HPDE6-E6E7 (cell line): ENCODE results near the gene SRP19.
"Not testable (repeated sequence)": the region's sequence is repeated elsewhere in the genome, so short reads cannot be mapped to it uniquely, and the experiment has no call there.

Experiments
- DNase-seq: peaks from one replicate; pipeline ENCODE4 v3.0.0; 2011; ENCODE audit warnings: missing footprints; ENCODE audit errors: extremely low spot score

Gene SRP19

DNA sequence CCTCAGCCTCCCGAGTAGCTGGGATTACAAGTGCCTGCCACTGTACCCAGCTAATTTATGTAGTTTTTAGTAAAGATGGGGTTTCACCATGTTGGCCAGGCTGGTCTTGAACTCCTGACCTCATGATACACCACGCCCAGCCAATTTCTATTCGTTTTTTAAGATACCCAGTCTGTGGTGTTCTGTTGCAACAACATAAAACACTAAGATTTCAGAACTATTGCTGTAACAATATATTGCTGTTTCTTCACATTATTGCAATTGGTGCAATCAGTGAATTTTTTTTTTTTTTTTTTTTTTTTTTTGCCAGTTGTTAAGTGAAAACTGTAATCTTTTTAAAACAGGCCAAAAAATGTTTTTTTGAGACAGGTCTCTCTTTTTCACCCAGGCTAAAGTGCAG is 9.9 kb downstream of the SRP19 start:
- no peak for DNase-seq

DNA sequence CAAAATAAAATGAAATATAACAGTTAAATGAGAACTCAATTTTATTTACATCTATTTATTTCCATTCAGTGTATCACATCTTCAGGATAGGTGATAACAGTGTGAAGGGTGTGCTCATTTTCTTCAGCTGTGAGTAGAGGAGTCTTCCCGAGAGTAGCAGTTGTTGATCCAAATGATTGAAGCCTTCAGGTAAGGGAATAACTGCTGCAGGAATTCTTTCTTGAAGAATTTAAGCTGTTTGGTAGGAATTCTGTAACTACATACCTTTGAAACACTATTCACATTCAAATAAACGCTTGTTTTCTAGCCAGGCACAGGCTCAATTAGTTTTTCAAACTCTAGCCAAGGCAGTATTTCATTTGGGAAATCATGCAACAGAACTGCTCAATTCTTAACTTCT is 15.3 kb downstream of the SRP19 start:
- no peak for DNase-seq

DNA sequence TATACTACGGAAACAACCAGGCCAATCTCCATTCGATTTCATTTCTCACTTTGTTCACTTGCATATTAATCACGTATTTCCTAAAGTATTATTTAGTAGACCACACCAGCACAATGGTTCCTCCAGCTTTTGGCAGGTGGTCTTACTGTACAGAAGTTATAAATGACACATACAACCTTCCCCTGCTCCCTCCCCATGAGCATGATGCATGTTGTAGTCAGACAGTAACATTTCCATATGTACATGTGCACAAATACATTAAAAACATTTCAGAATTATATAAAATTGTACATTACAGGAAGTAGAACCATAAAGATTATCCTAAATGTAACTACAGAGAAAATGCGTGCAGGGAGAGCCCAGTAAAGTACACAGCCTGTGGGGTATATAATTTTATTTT is 17.0 kb downstream of the SRP19 start:
- DNase-seq: no peak

DNA sequence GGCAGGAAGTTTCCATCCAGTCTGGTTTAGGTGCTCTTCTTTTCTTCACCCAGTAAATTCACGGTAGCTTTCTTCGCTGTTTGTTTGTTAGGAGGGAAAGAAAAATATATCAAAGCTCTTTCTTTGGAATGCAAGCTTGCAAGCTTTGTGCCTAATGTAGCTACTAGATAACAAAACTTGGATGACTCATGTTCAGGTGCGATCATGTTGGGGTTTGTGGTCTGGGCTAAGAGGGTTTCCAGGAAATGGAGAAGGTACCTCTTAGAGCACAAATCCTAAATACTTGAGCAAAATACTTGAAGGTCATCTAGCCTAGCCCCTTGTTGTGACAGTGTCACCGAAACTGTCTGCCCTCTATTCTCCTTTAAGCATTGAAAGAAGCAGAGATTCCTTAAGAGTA is 17.7 kb downstream of the SRP19 start:
- peak; percentile 50 for DNase-seq

DNA sequence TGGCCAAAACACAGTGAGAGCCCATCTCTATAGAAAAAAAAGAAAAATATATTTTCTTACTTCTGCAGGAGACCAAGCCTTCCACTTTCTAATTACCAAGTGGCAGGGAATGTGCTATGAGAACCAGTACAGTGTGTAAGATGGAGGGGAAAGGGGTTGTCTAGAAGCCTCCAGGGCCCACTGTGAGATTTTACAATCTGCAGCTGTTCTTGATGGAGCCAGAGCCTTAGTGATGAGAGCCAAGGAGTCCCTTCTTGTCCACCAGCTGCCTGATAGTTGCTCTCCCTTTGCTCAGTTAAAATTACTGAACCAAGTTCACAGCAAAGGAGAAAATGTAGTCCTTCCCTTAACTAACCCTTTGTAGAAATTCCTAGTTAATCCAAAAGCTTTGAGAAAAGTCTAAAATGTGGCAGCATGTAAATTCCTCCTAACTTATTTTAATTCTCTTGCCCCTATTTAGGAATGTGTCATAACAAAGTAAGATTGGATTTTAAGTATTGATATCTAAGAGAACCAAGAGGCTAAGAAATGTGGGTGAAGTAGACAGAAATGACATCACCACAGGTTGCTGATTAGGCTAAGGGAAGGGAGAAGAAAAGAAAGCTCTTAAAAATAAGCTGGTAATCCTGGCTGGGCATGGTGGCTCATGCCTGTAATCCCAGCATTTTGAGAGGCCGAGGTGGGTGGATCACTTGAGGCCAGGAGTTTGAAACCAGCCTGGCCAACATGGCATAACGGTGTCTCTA is 19.3 kb downstream of the SRP19 start:
- no peak for DNase-seq

DNA sequence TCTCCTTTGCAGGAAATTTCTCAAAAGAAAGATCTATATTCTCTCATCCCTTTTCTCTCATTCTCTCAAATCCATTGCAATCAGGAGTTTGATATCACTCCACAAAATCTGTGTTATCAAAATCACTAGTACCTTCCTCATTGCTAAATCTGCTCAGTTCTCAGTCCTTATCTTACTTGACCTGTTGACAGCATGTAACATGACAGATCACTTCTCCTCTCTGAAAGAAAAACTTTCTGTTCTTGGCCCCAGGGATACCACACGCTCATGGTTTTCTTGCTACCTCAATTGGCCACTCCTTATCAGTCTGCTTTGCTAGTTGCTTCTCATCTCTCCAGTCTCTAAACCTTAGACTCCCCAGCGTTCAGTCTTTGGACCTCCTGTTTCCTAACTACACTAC is 22.1 kb downstream of the SRP19 start:
- no peak for DNase-seq

DNA sequence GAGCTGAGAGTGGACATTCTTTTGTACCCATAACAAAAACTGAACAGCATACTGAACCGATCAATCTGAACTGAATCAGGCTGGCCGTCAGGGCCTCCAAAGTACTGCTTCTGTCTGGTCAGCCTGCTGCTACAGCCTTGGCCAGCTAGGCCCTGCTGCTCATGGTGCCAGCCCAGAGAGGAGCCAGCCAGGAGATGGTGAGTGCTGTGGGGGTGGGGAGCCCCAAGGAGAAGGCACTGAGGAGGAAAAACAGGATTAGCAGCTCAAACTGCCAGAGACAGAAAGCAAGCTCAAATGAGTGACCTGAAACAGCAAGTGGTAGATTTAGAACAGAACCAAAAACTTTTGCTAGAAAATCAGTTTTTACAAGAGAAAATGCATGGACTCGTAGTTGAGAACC is 23.9 kb downstream of the SRP19 start:
- no peak for DNase-seq

DNA sequence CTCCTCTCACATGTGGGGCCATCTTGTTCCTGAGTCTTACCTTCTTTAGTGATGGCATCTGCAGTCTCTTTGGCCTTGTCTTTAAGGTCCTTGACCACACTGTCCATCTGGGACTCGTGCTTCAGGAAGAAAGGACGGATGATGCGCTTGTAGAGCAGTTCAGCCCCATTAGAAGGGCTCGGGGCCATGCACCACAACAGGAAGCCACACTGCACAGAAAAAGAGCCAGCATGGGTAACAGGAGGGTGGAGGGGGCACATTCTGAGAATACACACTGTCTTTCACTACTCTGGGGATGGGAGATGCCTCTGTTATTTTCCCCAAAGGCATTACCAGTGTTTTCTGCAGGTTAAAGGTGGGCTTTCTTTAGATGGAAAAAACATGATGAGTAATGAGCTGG is 25.9 kb downstream of the SRP19 start:
- no peak for DNase-seq

DNA sequence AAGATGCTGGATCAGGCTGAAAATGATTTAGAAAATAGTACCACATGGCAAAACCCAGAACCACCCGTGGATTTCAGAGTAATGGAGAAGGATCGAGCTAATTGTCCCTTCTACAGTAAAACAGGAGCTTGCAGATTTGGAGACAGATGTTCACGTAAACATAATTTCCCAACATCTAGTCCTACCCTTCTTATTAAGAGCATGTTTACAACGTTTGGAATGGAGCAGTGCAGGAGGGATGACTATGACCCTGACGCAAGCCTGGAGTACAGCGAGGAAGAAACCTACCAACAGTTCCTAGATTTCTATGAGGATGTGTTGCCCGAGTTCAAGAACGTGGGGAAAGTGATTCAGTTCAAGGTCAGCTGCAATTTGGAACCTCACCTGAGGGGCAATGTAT is 31.0 kb downstream of the SRP19 start:
- DNase-seq: not testable (repeated sequence)

DNA sequence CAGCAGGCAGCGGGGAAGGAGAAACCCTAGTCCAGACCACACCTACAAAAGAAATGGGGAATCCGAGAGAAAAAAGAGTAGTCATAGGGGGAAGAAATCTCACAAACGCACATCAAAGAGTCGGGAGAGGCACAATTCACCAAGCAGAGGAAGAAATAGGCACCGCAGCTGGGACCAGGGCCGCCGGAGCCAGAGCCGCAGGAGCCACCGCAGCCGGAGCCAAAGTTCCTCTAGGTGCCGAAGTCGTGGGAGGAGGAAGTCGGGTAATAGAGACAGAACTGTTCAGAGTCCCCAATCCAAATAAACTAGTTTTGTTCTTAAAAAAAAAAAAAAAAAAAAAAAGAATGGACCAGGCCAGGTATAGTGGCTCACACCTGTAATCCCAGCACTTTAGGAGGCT is 31.7 kb downstream of the SRP19 start:
- no peak for DNase-seq

DNA sequence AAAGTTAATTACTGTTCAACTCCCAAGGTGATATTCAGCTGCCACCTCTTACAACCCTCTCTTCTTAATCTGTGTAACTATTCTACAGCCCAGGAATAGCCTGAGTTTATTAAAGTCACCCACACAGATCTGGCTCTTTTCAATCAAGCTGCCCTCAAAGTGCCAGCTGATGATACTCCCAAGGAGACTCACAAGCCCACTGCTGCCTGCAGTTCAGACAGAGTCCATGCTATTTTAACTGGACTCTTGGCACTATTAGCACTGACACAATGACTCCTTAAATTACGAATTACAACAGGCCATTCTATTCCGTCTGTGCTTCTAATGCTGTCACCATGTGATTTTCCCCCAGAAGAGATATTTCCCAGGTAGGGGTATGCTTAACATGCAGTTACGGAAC is 34.6 kb downstream of the SRP19 start:
- DNase-seq: no peak

DNA sequence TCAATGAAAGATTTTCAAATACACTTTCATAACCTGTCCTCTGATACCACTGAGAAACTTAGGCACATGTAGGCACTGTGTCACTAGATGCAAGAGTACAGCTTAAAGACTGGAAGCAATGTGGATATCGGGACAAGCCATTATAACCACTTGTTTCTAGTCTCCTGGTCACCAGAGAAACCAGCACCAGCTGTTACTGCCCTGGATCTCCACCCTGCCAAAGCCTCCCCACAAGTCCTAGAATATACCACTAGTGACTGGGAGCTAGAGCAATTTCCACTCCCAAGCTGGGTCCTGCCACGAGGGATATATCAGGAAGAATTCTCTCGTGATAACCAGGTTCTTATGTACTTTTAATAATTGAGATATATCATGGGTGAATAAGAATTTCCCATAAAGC is 41.5 kb downstream of the SRP19 start:
- no peak for DNase-seq

DNA sequence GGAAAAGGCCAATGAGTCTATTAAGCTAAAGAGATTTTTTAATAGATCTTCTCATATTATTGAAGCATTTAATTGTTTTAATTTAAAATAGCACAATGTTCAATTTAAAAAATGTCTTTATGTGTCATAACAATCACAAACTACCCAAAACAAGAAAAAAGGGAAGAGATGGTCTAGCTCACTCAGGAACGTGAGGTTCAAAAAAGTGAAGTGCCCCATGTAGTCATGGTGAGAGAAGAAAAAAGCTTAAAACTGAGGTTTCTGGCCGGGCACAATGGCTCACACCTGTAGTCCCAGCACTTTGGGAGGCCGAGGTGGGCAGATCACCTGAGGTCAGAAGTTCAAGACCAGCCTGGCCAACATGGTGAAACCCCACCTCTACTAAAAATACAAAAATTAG is 43.9 kb downstream of the SRP19 start:
- not testable (repeated sequence) for DNase-seq

DNA sequence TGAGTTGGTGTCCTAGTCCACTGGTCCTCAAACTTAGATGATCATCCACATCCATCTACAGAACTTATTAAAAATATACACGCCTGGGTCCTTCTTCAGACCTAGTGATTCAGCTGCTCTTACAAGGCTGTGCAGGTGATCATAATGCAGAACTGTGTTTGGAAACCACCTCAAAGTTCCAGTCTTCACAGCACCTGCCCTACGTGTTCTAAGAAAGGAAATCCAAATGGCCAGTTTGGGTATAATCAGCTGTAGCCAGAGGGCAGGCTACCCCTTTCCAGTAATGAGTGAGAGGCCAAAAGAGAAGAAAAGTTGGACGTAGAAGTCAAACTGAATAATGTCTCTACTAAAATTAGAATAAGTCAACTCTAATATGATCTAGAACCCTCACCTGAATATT is 45.5 kb downstream of the SRP19 start:
- DNase-seq: no peak

DNA sequence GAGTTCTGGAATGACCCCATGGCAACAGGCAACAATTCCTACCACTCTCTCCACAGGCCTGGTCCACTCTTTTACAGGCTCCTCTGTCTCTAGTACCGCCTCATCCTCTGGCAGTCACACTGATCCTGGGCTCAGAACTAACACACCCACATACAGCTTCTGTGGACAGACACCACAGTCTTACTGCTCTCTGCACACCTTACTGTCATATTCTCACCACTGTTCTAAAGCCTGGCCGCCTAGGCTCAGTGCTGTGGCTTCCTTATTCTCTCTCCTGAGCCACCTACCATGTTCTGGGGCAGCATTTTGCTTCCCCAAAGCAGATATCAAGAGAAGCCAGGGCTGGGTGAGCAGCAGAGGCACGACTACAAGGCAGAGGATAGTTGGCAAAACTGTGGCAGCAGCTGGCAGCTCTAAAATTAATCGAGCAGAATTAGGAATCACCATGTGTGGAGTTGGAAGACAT is 46.1 kb downstream of the SRP19 start:
- DNase-seq: no peak

DNA sequence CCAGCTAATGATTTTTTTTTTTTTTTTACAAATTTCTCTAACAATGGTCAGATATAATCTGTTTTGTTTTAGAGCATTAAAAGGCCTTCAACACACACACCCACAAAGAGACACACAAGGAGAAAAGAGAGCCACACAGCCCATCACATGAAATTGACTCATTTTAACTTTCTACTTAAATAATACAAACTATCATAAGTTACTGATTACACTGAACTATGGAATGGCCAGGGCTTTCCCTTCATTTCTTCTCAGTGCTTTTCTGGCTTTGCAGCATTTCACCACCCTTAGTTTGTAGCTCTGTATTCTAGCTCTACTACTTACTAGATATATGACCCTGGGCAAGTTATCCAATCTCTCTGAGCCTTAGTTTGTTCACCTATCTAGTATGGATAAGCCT is 47.8 kb downstream of the SRP19 start:
- no peak for DNase-seq

DNA sequence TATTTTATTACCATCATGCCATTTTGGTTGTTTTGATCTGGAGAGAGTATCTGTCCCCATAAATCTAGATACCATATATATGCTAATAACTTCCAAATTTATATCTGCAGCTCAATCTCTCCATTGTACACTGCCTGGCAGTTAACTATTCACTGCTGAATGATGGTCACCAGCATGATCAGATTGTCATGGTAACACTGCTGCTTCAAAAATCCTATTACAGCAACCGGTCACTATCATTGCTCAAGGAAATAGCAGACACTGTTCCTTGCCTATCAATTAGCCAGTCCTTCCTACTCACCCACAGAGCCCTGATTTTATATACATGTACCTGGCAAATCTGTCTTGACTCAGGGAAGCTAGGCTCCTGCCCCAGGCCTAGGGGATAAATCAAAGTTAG is 49.4 kb downstream of the SRP19 start:
- no peak for DNase-seq

DNA sequence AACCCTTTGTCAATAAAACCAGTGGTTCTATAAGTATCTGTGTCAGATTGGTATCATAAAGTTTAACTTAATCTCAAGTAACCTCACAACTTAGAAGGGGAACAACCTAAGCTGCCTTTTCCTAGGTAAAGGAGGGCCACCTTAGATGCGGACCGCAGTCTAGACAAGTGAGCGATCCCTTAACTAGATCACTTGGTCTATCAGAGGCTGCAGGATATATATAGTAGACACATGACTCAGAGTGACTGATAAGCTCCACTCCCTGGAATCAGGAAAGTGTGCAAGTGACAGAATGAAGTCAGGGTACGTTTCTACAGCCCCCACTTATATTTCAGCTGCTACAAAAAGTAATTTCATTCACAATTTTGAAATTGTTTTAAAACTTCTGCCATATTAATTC is 53.5 kb downstream of the SRP19 start:
- peak; percentile 14 for DNase-seq

DNA sequence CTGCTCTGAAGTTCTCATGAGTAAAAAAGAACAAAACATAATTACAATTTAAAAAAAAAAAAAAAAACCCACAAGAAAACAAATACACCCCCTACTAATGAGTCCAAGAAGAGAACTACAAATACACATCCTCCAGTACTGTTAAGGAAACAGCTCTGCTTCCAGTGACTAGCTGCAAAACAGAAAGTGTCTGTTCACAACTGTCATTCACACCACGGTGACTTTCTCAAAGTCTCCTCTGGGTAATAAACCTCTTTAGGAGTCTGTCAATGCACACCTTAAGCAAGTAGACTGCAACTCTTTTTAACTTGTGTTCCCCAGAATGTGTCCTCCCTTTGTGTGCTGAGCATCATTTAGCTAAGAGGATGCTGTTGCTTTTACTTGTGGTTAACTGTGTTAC is 54.7 kb downstream of the SRP19 start:
- no peak for DNase-seq

DNA sequence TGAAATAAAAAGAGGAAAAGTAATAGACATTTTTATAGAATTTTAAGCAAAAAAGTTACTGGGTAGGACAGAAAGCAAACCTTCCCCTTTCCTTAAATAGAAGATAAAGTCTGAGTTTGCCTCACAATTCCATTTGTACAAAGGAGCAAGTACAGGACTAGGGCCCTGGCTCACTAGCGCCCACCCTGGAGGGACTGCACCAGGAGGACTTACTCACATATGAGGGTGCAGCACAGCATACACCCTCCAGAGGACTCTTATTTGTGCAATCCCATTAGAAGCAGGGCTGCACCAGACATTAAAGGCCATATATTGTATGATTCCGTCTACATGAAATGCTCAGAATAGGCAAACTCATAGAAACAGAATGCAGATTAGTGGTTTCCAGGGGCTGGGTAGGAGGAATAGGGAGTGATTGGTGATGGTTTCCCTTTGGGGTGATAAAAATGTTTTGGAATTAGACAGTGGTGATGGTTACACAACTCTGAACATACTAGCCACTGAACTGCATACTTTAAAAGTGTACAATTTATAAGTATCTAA is 56.4 kb downstream of the SRP19 start:
- no peak for DNase-seq

DNA sequence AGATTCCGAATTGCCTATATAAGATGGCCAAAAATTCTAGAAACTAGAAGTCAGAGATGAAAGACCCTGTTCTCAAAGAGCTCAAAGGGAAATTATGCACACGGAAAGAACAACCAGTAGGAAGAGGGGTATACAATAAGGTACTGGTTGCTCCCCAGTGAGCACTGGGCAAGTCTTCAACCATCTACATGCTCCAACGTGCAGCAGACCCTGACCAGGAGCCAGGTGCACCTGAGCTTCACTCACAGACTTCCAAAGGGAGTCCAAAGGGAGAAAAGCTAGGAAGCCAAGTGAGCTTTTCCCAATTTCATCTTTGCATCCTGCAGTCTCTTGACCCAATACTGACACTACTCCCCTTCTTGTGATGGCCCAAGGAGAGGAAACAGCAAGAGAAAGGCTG is 57.0 kb downstream of the SRP19 start:
- no peak for DNase-seq

DNA sequence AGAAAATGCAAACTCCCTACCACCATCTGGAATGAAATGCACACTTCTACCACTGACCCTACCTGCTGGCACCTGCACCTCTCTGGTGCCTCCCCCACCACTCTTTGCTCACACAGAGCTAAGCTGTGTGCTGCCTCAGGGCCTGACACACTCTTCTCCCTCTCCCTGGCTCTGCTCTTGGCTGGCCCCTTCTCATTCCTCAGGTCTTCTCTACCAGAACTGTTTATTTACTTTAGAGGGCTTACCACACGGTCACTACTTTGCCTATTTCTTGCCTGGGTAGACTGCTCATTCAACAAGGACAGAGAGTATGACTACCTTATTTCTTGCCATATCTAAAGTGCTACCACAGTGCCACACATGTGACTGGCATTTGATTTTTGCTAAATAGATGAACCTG is 57.6 kb downstream of the SRP19 start:
- DNase-seq: no peak
